Thoracic aorta (tissue), 2 donors: ENCODE data around the gene KLHDC4. TPM values are rescaled to one million over a fixed set of nuclear protein-coding genes. Genes with fewer than 3 reads are reported as not detected.

Experiments used
- ATAC-seq: fragments of 150-250 bp; one replicate; pipeline ENCODE4 v1.8.0; 2017; ENCODE audit warnings: low read depth; ENCODE audit not compliant: insufficient number of reproducible peaks, low FRiP score
- DNase-seq: peaks from one replicate; pipeline ENCODE4 v3.0.0-alpha.2; 2020; ENCODE audit warnings: low spot score
- H3K27ac ChIP-seq, 2 donors: fragments of 200-600 bp; sonication (generic); 1 replicate in 1 of 2; 2 replicates in 1 of 2; pipeline ENCODE4 v1.5.1; 2016; ENCODE audit warnings: mild to moderate bottlenecking in 2 of 2, moderate library complexity in 2 of 2
- H3K27me3 ChIP-seq: fragments of 200-600 bp; sonication (generic); replicated peaks from 2 replicates; pipeline ENCODE4 v1.6.0; 2016; ENCODE audit warnings: mild to moderate bottlenecking; ENCODE audit not compliant: insufficient read depth
- H3K36me3 ChIP-seq: fragments of 200-600 bp; sonication (generic); one replicate; pipeline ENCODE4 v1.5.1; 2016
- H3K4me1 ChIP-seq, 2 donors: fragments of 200-600 bp; sonication (generic); 1 replicate in 1 of 2; 2 replicates in 1 of 2; pipeline versions ENCODE4 v1.5.1 to v1.6.0; 2016; ENCODE audit warnings: low read depth in 2 of 2, mild to moderate bottlenecking in 1 of 2; ENCODE audit not compliant: control insufficient read depth in 1 of 2
- H3K4me3 ChIP-seq: fragments of 200-600 bp; sonication (generic); 2 replicates; pipeline ENCODE4 v1.5.1; 2016; ENCODE audit warnings: mild to moderate bottlenecking
- H3K9me3 ChIP-seq: fragments of 200-600 bp; sonication (generic); 2 replicates; pipeline ENCODE4 v1.5.1; 2016
- total RNA-seq, 2 donors: library from RNA; depleted of rRNA; stranded (reverse); fragments of >200 nt; gene quantifications; one replicate each; pipeline versions ENCODE4 v1.1.0 to v1.2.3, GENCODE V29; 2016
- TF ChIP-seq, protein P1 (sequence below): fragments of 200-600 bp; sonication (generic); IDR thresholded peaks from one replicate; pipeline ENCODE4 v1.5.1; 2019; ENCODE audit warnings: antibody characterized with exemption

Gene KLHDC4
- total RNA-seq, 2 donors from 2014 or later: 33.4 to 61.4 TPM

DNA sequence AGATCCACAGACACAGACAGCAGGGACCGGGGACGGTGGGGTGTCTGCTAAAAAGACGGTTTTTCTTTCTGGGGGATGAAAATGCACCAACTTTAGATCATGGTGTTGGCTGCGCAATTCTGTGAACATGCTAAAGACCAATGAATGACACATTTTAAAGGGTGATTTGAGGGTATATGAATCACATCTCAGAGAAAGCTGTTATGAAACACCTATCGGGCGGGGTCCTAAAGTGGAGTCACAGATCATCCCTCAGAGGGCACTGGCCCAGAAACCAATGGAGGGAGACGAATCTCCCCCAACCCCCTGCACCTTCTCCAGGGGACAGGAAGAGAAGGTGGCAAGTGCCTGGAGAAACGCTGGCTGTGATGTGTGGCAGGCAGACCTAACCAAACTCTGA lies 26.0 kb downstream of the KLHDC4 start:
- H3K36me3 ChIP-seq: peaks cover 8% of the 10 kb centered on the region
- peaks cover 0 to 13% of the 10 kb centered on the region in 2 donors for H3K4me1 ChIP-seq
- no peak overlapping the region for H3K4me3 ChIP-seq
- no peak for ATAC-seq
- H3K9me3 ChIP-seq: no peaks in the 10 kb centered on the region
- H3K27ac ChIP-seq: no peak overlapping the region
- TF ChIP-seq, protein P1, sequence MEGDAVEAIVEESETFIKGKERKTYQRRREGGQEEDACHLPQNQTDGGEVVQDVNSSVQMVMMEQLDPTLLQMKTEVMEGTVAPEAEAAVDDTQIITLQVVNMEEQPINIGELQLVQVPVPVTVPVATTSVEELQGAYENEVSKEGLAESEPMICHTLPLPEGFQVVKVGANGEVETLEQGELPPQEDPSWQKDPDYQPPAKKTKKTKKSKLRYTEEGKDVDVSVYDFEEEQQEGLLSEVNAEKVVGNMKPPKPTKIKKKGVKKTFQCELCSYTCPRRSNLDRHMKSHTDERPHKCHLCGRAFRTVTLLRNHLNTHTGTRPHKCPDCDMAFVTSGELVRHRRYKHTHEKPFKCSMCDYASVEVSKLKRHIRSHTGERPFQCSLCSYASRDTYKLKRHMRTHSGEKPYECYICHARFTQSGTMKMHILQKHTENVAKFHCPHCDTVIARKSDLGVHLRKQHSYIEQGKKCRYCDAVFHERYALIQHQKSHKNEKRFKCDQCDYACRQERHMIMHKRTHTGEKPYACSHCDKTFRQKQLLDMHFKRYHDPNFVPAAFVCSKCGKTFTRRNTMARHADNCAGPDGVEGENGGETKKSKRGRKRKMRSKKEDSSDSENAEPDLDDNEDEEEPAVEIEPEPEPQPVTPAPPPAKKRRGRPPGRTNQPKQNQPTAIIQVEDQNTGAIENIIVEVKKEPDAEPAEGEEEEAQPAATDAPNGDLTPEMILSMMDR: no peak
- no peak for DNase-seq
- no peaks in the 10 kb centered on the region for H3K27me3 ChIP-seq

DNA sequence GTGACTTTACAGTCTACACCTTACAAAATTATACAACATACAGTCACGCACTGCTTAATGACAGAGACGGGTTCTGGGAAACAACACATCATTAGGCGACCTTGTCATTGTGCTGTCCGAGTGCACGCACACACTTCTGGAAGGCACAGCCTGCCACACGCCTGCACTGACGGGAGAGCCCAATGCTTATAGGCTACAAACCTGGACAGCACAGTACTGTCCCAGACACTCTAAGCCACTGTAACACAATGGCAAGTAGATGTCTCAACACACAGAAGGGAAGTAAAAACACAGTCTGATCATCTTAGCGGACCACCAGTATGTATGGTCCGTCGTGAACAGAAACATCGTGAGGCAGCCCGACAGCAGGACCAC lies 29.8 kb downstream of the KLHDC4 start:
- no peak for ATAC-seq
- DNase-seq: no peak
- Histone ChIP-seq H3K27ac (no peak overlapping the region), H3K4me1 (peaks cover 0 to 11% of the 10 kb centered on the region in 2 donors), H3K36me3 (peaks cover 14% of the 10 kb centered on the region), H3K9me3 (no peaks in the 10 kb centered on the region), H3K27me3 (no peaks in the 10 kb centered on the region), H3K4me3 (no peak overlapping the region)
- TF ChIP-seq, protein P1: no peak

DNA sequence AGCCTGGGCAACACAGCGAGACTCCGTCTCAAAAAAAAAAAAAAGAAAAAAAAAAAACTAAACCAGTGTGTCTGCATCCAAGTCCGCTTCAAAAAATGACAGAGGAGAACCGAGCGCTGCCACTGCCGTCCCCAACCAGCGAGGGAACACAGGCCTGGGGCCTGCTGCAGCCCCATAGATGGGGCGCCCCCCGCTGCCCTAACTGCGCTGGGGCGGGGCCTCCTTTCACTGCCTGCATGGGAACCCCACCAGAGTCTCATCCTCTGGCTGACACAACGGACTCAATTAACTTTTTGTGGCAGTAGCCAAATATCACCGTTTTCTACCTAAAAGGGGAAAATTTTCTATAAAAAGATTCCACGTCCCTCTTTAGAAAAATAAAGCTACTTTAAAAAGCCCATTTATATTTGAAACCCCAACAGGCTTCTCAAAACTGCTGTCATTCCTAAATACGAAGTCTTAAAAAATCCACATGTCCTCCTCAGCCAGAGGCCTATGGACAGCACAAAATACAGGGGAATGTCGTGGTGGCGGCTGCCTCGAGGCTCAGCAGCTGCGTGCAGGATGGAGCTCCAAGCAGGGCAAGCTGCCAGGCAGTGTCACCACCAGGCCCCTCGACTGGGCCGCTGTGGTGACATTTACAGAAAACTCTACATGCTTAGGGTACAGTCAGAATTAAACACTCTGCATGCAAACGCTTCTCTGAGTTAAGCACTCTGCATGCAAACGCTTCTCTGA lies 30.3 kb downstream of the KLHDC4 start:
- Histone ChIP-seq H3K27ac (no peak overlapping the region), H3K36me3 (peaks cover 14% of the 10 kb centered on the region), H3K9me3 (no peaks in the 10 kb centered on the region), H3K27me3 (no peaks in the 10 kb centered on the region), H3K4me3 (no peak overlapping the region), H3K4me1 (peaks cover 0 to 5% of the 10 kb centered on the region in 2 donors)
- ATAC-seq (no peak), DNase-seq (no peak)
- TF ChIP-seq, protein P1: no peak

DNA sequence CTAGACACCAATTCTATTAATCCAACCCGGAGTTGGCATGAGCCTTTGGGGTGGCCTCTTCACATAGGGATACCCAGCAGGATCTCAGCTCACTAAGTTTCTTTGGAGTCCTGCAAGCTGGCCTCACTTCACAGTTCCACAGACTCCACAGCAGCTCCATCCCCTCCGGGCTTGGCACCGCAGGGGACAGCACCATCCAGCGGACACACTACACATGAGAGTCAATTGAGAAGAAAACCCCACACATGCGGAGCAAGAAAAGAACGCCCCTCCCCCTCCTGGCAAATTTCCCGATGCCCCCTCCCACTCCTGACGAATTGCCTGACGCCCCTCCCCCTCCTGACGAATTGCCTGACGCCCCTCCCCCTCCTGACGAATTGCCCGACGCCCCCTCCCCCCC lies 31.1 kb downstream of the KLHDC4 start:
- no peak for ATAC-seq
- DNase-seq: no peak
- Histone ChIP-seq H3K27ac (no peak overlapping the region), H3K4me3 (no peak overlapping the region), H3K4me1 (no peaks in the 10 kb centered on the region), H3K27me3 (no peaks in the 10 kb centered on the region), H3K36me3 (peaks cover 19% of the 10 kb centered on the region), H3K9me3 (no peaks in the 10 kb centered on the region)
- TF ChIP-seq, protein P1: no peak

DNA sequence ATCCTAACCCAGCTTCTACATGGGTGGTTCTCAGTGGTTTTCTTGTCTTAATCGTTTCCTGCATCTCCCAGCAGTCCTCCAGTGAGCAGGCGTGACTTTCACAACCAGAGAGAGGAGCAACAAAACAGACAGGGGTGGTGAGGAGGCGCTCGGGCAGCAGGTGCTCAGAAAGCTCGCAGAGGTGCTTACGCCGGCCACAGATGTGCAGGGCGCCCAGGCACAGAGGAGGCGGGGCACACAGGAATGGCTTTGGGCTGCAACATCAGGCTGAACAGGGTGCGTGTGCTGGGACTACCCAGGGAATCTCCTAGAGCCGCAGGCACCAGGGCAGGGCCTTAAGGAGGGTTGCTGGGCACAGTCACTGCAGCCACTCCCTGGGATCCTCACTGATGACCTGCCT lies 32.6 kb downstream of the KLHDC4 start:
- H3K9me3 ChIP-seq: no peaks in the 10 kb centered on the region
- H3K4me1 ChIP-seq: no peaks in the 10 kb centered on the region
- DNase-seq (no peak), ATAC-seq (no peak)
- H3K27ac ChIP-seq: no peak overlapping the region
- H3K4me3 ChIP-seq: no peak overlapping the region
- peaks cover 28% of the 10 kb centered on the region for H3K36me3 ChIP-seq
- TF ChIP-seq, protein P1: no peak
- no peaks in the 10 kb centered on the region for H3K27me3 ChIP-seq
